Mesodermal cell (in vitro differentiated cells): Measurements from ENCODE around the gene LRIT2.
"Not testable (repeated sequence)": the region's sequence is repeated elsewhere in the genome, so short reads cannot be mapped to it uniquely, and the experiment has no call there.

Experiments
- H3K27ac ChIP-seq: 2 replicates; pipeline ENCODE4 v1.7.0; 2013; ENCODE audit warnings: mild to moderate bottlenecking, low read depth, low read length, moderate library complexity; ENCODE audit not compliant: severe bottlenecking
- H3K36me3 ChIP-seq: 2 replicates; pipeline ENCODE4 v1.7.1; 2013; ENCODE audit warnings: mild to moderate bottlenecking, low read length, moderate library complexity; ENCODE audit not compliant: control insufficient read depth, insufficient read depth
- H3K4me1 ChIP-seq: one replicate; pipeline ENCODE4 v1.7.1; 2013; ENCODE audit warnings: mild to moderate bottlenecking, low read length; ENCODE audit not compliant: insufficient read depth, control insufficient read depth, poor library complexity, severe bottlenecking
- H3K4me3 ChIP-seq: 2 replicates; pipeline ENCODE4 v1.7.0; 2013; ENCODE audit warnings: low read length, control low read depth, mild to moderate bottlenecking; ENCODE audit not compliant: insufficient read depth, poor library complexity, severe bottlenecking; ENCODE audit errors: extremely low read depth
- H3K9me3 ChIP-seq: 2 replicates; pipeline ENCODE4 v1.7.1; 2013; ENCODE audit warnings: mild to moderate bottlenecking, low read length, moderate library complexity; ENCODE audit not compliant: control insufficient read depth
- WGBS, 2 experiments: methylation state at CpG; one replicate each; pipeline ENCODE4 v1.1.5; 2013; ENCODE audit warnings: missing lambda C conversion rate in 2 of 2; ENCODE audit not compliant: insufficient coverage in 2 of 2; 5-methylcytosine and 5-hydroxymethylcytosine counted together

The LRIT2 gene

GRCh38 chr10:84171700-84172466, 53.5 kb downstream of the LRIT2 start:
- H3K4me3 ChIP-seq, H3K27ac ChIP-seq, H3K36me3 ChIP-seq, H3K9me3 ChIP-seq, H3K4me1 ChIP-seq: not testable (repeated sequence)
- WGBS, 2 experiments: 89 to 90% methylated on average over 12 to 15 of the region's 21 CpGs

- H3K27ac ChIP-seq, H3K36me3 ChIP-seq, H3K4me1 ChIP-seq, H3K4me3 ChIP-seq, H3K9me3 ChIP-seq: not testable (repeated sequence)
- WGBS, 2 experiments: 89 to 100% methylated on average over 1 of the region's 2 CpGs
Observed at GRCh38 chr10:84171237-84171636, 54.1 kb downstream of the LRIT2 start.
